Breast epithelium (tissue), 4 donors: ENCODE results near the gene GARIN5A. TPM values are rescaled to one million over a fixed set of nuclear protein-coding genes. Genes with fewer than 3 reads are reported as not detected.
A peak's percentile ranks its signal among the peaks of the same experiment; 100 is the strongest.

Experiments
- DNase-seq, 2 donors: peaks; one replicate each; pipeline ENCODE4 v3.0.0-alpha.2; 2019; ENCODE audit warnings: low spot score in 2 of 2
- H3K27ac ChIP-seq, 2 donors: fragments of 200-600 bp; sonication (generic) in 1 of 2; one replicate each; pipeline ENCODE4 v1.5.1; 2016 to 2019; ENCODE audit warnings: mild to moderate bottlenecking in 1 of 2
- H3K27me3 ChIP-seq, 2 donors: fragments of 200-600 bp; sonication (generic) in 1 of 2; one replicate each; pipeline versions ENCODE4 v1.5.1 to v1.6.0; 2017 to 2019; ENCODE audit warnings: control low read depth in 1 of 2, mild to moderate bottlenecking in 1 of 2
- H3K36me3 ChIP-seq: fragments of 200-600 bp; one replicate; pipeline ENCODE4 v1.5.1; 2019
- H3K4me1 ChIP-seq, 2 donors: fragments of 200-600 bp; sonication (generic); one replicate each; pipeline ENCODE4 v1.5.1; 2016 to 2019; ENCODE audit warnings: control low read depth in 1 of 2
- H3K4me3 ChIP-seq, 3 donors: fragments of 200-600 bp; sonication (generic); 1 replicate in 2 of 3; 2 replicates in 1 of 3; pipeline ENCODE4 v1.5.1; 2016 to 2019; ENCODE audit warnings: mild to moderate bottlenecking in 3 of 3, moderate library complexity in 2 of 3
- H3K9me3 ChIP-seq, 2 donors: fragments of 200-600 bp; sonication (generic) in 1 of 2; one replicate each; pipeline ENCODE4 v1.5.1; 2016 to 2019; ENCODE audit warnings: control low read depth in 1 of 2
- CTCF ChIP-seq, 3 donors: fragments of 450-650 bp; IDR thresholded peaks; one replicate each; pipeline ENCODE4 v1.5.1; 2016 to 2017; ENCODE audit warnings: antibody characterized with exemption in 3 of 3, mild to moderate bottlenecking in 3 of 3, moderate library complexity in 3 of 3
- POLR2A ChIP-seq: fragments of 450-650 bp; IDR thresholded peaks from one replicate; pipeline ENCODE4 v1.6.1; 2016; ENCODE audit warnings: antibody characterized with exemption, mild to moderate bottlenecking, moderate library complexity
- POLR2AphosphoS5 ChIP-seq, 3 donors: sonication (generic); formaldehyde crosslinking; IDR thresholded peaks; one replicate each; pipeline ENCODE4 v1.6.1; 2017; ENCODE audit warnings: antibody characterized with exemption in 3 of 3
- intact Hi-C: fragments of 100-400 bp; cut with DNase I; formaldehyde crosslinking; loops from one replicate; pipeline ENCODE4 v1.15.1; 2023; ENCODE audit warnings: low total_unique reads
- total RNA-seq, 3 donors: library from RNA; depleted of rRNA; stranded (reverse); fragments of >200 nt; gene quantifications; one replicate each; pipeline ENCODE4 v1.1.0, GENCODE V29; 2016

Gene GARIN5A
- 1 to 10 TPM in 2 of 3 donors, under 1 TPM in 1; 0.98 to 1.3 (median 1.1) TPM for total RNA-seq

DNA sequence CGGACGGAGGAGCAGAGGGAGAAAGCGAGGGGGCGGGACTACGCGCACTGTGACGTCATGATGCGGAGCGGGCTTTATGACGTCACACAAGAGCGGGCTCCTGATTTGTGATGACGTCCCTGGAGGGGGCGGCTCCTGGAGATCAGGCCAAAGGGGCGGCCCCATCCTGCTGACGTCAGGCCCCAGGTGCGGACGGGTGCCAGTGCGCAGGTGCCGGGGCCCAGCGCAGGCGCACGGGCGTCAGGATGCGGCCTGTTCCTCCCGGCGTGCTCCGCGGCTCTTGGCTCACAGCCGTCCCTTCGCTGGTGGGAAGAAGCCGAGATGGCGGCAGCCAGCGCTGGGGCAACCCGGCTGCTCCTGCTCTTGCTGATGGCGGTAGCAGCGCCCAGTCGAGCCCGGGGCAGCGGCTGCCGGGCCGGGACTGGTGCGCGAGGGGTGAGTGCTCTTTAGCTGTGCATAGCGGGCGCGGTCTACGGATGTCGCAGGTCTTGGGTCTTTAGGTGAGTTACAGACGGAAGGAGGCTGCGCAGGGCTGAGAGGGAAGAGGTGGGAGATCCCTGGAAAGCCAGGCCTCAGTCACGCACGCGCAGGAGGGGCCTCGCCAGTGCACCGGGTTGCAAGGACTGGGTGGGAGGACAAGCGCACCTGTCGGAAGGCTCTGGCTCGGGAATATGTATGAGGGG is at the start of gene GARIN5A, which contains the start of gene EMC10:
TSS of gene GARIN5A (minus strand) at position 625 of the 683 bp plus-strand sequence. CDS start at position 165, 460 bp downstream.
TSS of gene EMC10 (plus strand) at position 284 of the 683 bp plus-strand sequence. CDS start at position 322, 38 bp downstream.
- no peaks in the 10 kb centered on the region for H3K27me3 ChIP-seq
- H3K4me1 ChIP-seq = peaks cover 3 to 9% of the 10 kb centered on the region in 2 donors
- DNase-seq = peak; percentile 90
- H3K4me3 ChIP-seq = peak within 1 kb of the TSS; percentile 80 to 99 (median 89)
- TF ChIP-seq POLR2A (no peak), POLR2AphosphoS5 (IDR thresholded peaks at IDR 0.05) (peak; percentile 39 to 64 (median 61))
- H3K36me3 ChIP-seq = no peaks in the 10 kb centered on the region
- no peaks in the 10 kb centered on the region for H3K9me3 ChIP-seq
- intact Hi-C loops = no loop called here
- H3K27ac ChIP-seq = peak within 1 kb of the TSS; percentile 76 to 90

GRCh38 chr19:50522881-50523280 is 46.2 kb upstream of the GARIN5A start:
- no peaks in the 10 kb centered on the region for H3K36me3 ChIP-seq
- DNase-seq = no peak
- intact Hi-C loops = no loop called here
- H3K4me1 ChIP-seq = no peaks in the 10 kb centered on the region
- H3K9me3 ChIP-seq = no peaks in the 10 kb centered on the region
- H3K27ac ChIP-seq = no peak overlapping the region
- TF ChIP-seq POLR2AphosphoS5 (IDR thresholded peaks at IDR 0.05) (no peak), POLR2A (no peak), CTCF (IDR thresholded peaks at IDR 0.05) (no peak)
- H3K4me3 ChIP-seq = no peak overlapping the region
- H3K27me3 ChIP-seq = no peaks in the 10 kb centered on the region

- no peak for DNase-seq
- no peaks in the 10 kb centered on the region for H3K4me1 ChIP-seq
These were observed 44.3 kb upstream of the GARIN5A start for GRCh38 chr19:50520822-50521465.

GRCh38 chr19:50519006-50519575 is 42.4 kb upstream of the GARIN5A start:
- intact Hi-C loops = no loop called here
- DNase-seq = no peak
- H3K27ac ChIP-seq = no peak overlapping the region
- H3K4me3 ChIP-seq = no peak overlapping the region
- peaks cover 0 to 23% of the 10 kb centered on the region in 2 donors for H3K27me3 ChIP-seq
- no peaks in the 10 kb centered on the region for H3K9me3 ChIP-seq
- no peaks in the 10 kb centered on the region for H3K4me1 ChIP-seq
- TF ChIP-seq POLR2A (no peak), CTCF (IDR thresholded peaks at IDR 0.05) (no peak), POLR2AphosphoS5 (IDR thresholded peaks at IDR 0.05) (no peak)
- H3K36me3 ChIP-seq = no peaks in the 10 kb centered on the region

More at GRCh38 chr19:50520822-50521465, 44.3 kb upstream of the GARIN5A start:
- Histone ChIP-seq H3K9me3 (no peaks in the 10 kb centered on the region), H3K27me3 (peaks cover 0 to 8% of the 10 kb centered on the region in 2 donors), H3K36me3 (no peaks in the 10 kb centered on the region), H3K4me3 (no peak overlapping the region), H3K27ac (no peak overlapping the region)
- intact Hi-C loops = no loop called here
- no peak for TF ChIP-seq CTCF (IDR thresholded peaks at IDR 0.05)
- no peak for TF ChIP-seq POLR2A
- TF ChIP-seq POLR2AphosphoS5 (IDR thresholded peaks at IDR 0.05) = no peak

GRCh38 chr19:50518091-50519005 is 41.7 kb upstream of the GARIN5A start:
- TF ChIP-seq CTCF (IDR thresholded peaks at IDR 0.05) = no peak
- TF ChIP-seq POLR2AphosphoS5 (IDR thresholded peaks at IDR 0.05) = no peak
- TF ChIP-seq POLR2A = no peak
- H3K4me3 ChIP-seq = no peak overlapping the region
- intact Hi-C loops = no loop called here
- no peaks in the 10 kb centered on the region for H3K4me1 ChIP-seq
- no peaks in the 10 kb centered on the region for H3K9me3 ChIP-seq
- DNase-seq = no peak
- peaks cover 0 to 26% of the 10 kb centered on the region in 2 donors for H3K27me3 ChIP-seq
- no peak overlapping the region for H3K27ac ChIP-seq
- no peaks in the 10 kb centered on the region for H3K36me3 ChIP-seq
